Mesenchymal stem cell (in vitro differentiated cells and primary cell): ENCODE data around the gene WNT5A.

ENCODE experiments used
- DNase-seq: peaks from one replicate; pipeline ENCODE4 v3.0.0-alpha.2; 2013
- H2AFZ ChIP-seq: one replicate; pipeline ENCODE4 v1.6.1; 2013; ENCODE audit warnings: low read depth, mild to moderate bottlenecking, control low read depth, inconsistent platforms, low read length, moderate library complexity
- H2AK5ac ChIP-seq: 2 replicates; pipeline ENCODE4 v1.6.1; 2013; ENCODE audit warnings: low read length, moderate library complexity, mild to moderate bottlenecking, inconsistent platforms; ENCODE audit not compliant: severe bottlenecking
- H2BK120ac ChIP-seq: one replicate; pipeline ENCODE4 v1.6.1; 2013; ENCODE audit warnings: low read depth, mild to moderate bottlenecking, inconsistent platforms, low read length, moderate library complexity
- H2BK12ac ChIP-seq, 2 experiments: one replicate each; pipeline ENCODE4 v1.6.1; 2013; ENCODE audit warnings: inconsistent platforms in 2 of 2, low read length in 2 of 2, mild to moderate bottlenecking in 2 of 2, moderate library complexity in 2 of 2, control low read depth in 1 of 2
- H2BK15ac ChIP-seq: one replicate; pipeline ENCODE4 v1.6.1; 2013; ENCODE audit warnings: mild to moderate bottlenecking, low read depth, inconsistent platforms; ENCODE audit not compliant: poor library complexity, severe bottlenecking
- H2BK5ac ChIP-seq: 2 replicates; pipeline ENCODE4 v1.6.1; 2013; ENCODE audit warnings: low read depth, mild to moderate bottlenecking, low read length, control low read depth, inconsistent platforms; ENCODE audit not compliant: poor library complexity, severe bottlenecking
- H3K14ac ChIP-seq, 2 experiments: one replicate each; pipeline ENCODE4 v1.6.1; 2013; ENCODE audit warnings: inconsistent platforms in 2 of 2, low read length in 2 of 2, control low read depth in 1 of 2, mild to moderate bottlenecking in 1 of 2, moderate library complexity in 1 of 2
- H3K18ac ChIP-seq, 2 experiments: one replicate each; pipeline ENCODE4 v1.6.1; 2013; ENCODE audit warnings: inconsistent platforms in 2 of 2, low read length in 2 of 2, control low read depth in 1 of 2, low read depth in 1 of 2, mild to moderate bottlenecking in 1 of 2
- H3K23ac ChIP-seq, 2 experiments: one replicate each; pipeline ENCODE4 v1.6.1; 2013; ENCODE audit warnings: inconsistent platforms in 2 of 2, low read length in 2 of 2, mild to moderate bottlenecking in 2 of 2, moderate library complexity in 2 of 2, control low read depth in 1 of 2
- H3K27ac ChIP-seq: 2 replicates; pipeline ENCODE4 v1.5.1; 2013; ENCODE audit warnings: mild to moderate bottlenecking, moderate library complexity, low read length, control low read depth, inconsistent platforms; ENCODE audit not compliant: poor library complexity, severe bottlenecking
- H3K27me3 ChIP-seq, 2 experiments: 2 replicates each; pipeline versions ENCODE4 v1.6.1 to v1.7.0; 2013; ENCODE audit warnings: low read length in 2 of 2, mild to moderate bottlenecking in 2 of 2, moderate library complexity in 2 of 2, control low read depth in 1 of 2, inconsistent platforms in 1 of 2; ENCODE audit not compliant: control insufficient read depth in 1 of 2, insufficient read depth in 1 of 2
- H3K36me3 ChIP-seq, 2 experiments: 2 replicates each; pipeline versions ENCODE4 v1.6.1 to v1.7.0; 2013; ENCODE audit warnings: low read length in 2 of 2, control low read depth in 1 of 2, inconsistent platforms in 1 of 2, low read depth in 1 of 2, mild to moderate bottlenecking in 1 of 2; ENCODE audit not compliant: insufficient read depth in 2 of 2, control insufficient read depth in 1 of 2
- H3K4ac ChIP-seq, 2 experiments: one replicate each; pipeline ENCODE4 v1.6.1; 2013; ENCODE audit warnings: inconsistent platforms in 2 of 2, low read length in 2 of 2, mild to moderate bottlenecking in 2 of 2, moderate library complexity in 2 of 2, control low read depth in 1 of 2, low read depth in 1 of 2
- H3K4me1 ChIP-seq: 2 replicates; pipeline ENCODE4 v1.6.1; 2013; ENCODE audit warnings: low read depth, low read length, control low read depth; ENCODE audit not compliant: control insufficient read depth, insufficient read depth
- H3K4me2 ChIP-seq: 2 replicates; pipeline ENCODE4 v1.6.1; 2013; ENCODE audit warnings: low read length, mild to moderate bottlenecking, inconsistent platforms; ENCODE audit not compliant: poor library complexity, severe bottlenecking
- H3K4me3 ChIP-seq, 2 experiments: 2 replicates each; pipeline versions ENCODE4 v1.5.1 to v1.7.0; 2013; ENCODE audit warnings: low read length in 2 of 2, mild to moderate bottlenecking in 2 of 2, control low read depth in 1 of 2, low read depth in 1 of 2; ENCODE audit not compliant: insufficient read depth in 1 of 2
- H3K79me1 ChIP-seq: replicated peaks from 2 replicates; pipeline ENCODE4 v1.6.1; 2013; ENCODE audit warnings: mild to moderate bottlenecking, control low read depth, low read length, inconsistent platforms; ENCODE audit not compliant: poor library complexity, severe bottlenecking
- H3K9ac ChIP-seq: 2 replicates; pipeline ENCODE4 v1.7.0; 2013; ENCODE audit warnings: mild to moderate bottlenecking, low read length, moderate library complexity
- H3K9me3 ChIP-seq: 2 replicates; pipeline ENCODE4 v1.7.0; 2013; ENCODE audit warnings: mild to moderate bottlenecking, low read length; ENCODE audit not compliant: control insufficient read depth
- H4K8ac ChIP-seq: one replicate; pipeline ENCODE4 v1.6.1; 2013; ENCODE audit warnings: inconsistent platforms, mild to moderate bottlenecking, low read length, moderate library complexity
- H4K91ac ChIP-seq: one replicate; pipeline ENCODE4 v1.6.1; 2013; ENCODE audit warnings: mild to moderate bottlenecking, low read length, inconsistent platforms
- WGBS: methylation state at CpG from one replicate; pipeline ENCODE4 v1.1.7; 2013; ENCODE audit warnings: mixed read lengths; 5-methylcytosine and 5-hydroxymethylcytosine counted together

Gene WNT5A

DNA sequence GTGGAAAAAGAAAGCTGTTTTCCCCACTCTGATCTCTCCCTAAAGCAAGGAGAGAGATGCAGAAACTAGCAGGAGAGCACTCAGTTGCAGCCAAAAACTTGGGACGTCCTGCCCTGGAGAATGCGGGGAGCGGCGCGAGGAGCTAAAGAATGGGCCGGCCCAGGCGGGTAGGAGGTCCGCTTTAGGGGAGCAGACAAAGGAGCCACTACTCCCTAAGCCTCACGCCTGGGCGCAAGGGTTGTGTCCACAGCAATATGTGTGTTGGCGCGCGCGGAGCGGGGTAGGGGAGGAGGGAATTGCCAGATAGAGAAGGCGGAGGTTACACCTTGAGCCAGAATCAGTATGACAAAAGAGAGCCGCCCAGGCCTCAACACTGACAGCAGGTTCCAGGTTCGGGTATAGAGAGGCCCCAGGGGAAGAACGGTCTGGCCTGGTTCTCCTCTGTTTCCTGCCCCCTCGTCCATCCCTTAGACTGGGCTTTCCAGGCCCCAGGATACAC, 2.9 kb downstream of the WNT5A start:
- H2BK5ac ChIP-seq = peak overlapping the region; percentile 83
- H4K8ac ChIP-seq = peak overlapping the region; percentile 98
- peak overlapping the region; percentile 69 to 82 for H2BK12ac ChIP-seq
- WGBS = 9% methylated on average over 20 of the region's 20 CpGs
- no peak overlapping the region for H2BK15ac ChIP-seq
- peaks cover 4% of the 10 kb centered on the region for H3K79me1 ChIP-seq
- no peak for DNase-seq
- peaks cover 0 to 11% of the 10 kb centered on the region in 2 experiments for H3K27me3 ChIP-seq
- H3K9ac ChIP-seq = peak overlapping the region; percentile 76
- H2BK120ac ChIP-seq = peak overlapping the region; percentile 96
- H3K14ac ChIP-seq = peak overlapping the region; percentile 25 to 68
- no peak overlapping the region for H2AFZ ChIP-seq
- H3K27ac ChIP-seq = peak overlapping the region; percentile 97
- H3K4me2 ChIP-seq = peak overlapping the region; percentile 96
- H2AK5ac ChIP-seq = peak overlapping the region; percentile 10
- H3K9me3 ChIP-seq = no peaks in the 10 kb centered on the region
- H4K91ac ChIP-seq = peak overlapping the region; percentile 96
- H3K4me3 ChIP-seq = peak overlapping the region; percentile 71 to 94
- peaks cover 26% of the 10 kb centered on the region for H3K4me1 ChIP-seq
- H3K18ac ChIP-seq = peak overlapping the region; percentile 67 to 91
- peak overlapping the region; percentile 57 to 74 for H3K23ac ChIP-seq
- peak overlapping the region; percentile 79 to 99 for H3K4ac ChIP-seq
- H3K36me3 ChIP-seq = no peaks in the 10 kb centered on the region

DNA sequence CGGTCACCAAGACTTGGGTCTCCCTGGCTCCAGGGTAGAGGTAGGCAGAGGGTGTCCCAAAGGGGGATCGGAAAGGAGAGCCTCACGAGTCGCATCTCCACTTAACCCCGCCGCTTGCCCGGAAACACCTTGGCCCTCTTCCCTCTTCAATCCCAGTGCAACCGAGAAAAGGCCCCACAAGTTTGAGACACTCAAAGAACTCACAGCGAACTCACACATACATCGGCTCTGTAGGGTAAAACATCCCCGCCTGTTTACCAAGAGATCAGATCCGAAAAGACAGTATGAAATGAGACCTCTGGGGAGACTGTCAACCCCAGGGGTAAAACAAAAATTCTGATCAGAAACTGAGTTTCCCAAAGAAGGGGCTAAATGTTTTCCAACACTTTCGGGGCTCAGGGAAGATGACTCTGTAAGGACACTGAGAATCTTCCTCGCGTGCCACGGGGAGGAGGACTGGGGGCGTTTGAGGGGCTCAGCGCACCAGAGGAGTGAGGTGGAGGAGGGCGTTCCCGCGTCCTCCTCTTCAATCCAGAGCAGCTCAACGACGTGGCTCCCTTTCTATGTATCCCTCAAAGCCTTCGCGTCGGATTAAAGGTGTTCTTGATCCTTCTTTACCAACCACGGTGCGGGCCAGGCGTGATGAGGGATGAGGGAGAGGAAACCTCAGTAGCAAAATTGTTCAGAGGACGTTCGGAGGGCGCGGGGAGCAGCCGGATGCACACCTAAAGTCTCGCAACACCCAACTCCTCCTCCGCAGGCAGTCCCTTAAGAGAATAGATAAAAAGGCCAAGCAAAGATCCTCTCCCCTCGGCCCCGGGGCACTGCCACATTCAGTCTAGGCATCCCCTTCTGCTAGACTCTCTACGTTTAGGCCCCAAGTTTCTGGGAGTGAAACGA, 3.7 kb downstream of the WNT5A start:
- Histone ChIP-seq H3K18ac (peak overlapping the region; percentile 67 to 100), H3K9me3 (no peaks in the 10 kb centered on the region), H2BK120ac (peak overlapping the region; percentile 88), H2BK15ac (peak overlapping the region; percentile 82), H2AFZ (no peak overlapping the region), H3K79me1 (no peaks in the 10 kb centered on the region), H2AK5ac (peak overlapping the region; percentile 33), H4K8ac (peak overlapping the region; percentile 88), H4K91ac (peak overlapping the region; percentile 87), H2BK5ac (peak overlapping the region; percentile 11), H3K4me2 (peak overlapping the region; percentile 96), H3K27ac (peak overlapping the region; percentile 97), H3K4me3 (peak overlapping the region; percentile 71 to 77), H2BK12ac (peak overlapping the region; percentile 38 to 70), H3K4ac (peak overlapping the region; percentile 55 to 99), H3K36me3 (no peaks in the 10 kb centered on the region), H3K4me1 (peaks cover 18% of the 10 kb centered on the region), H3K23ac (peak overlapping the region in 1 of 2 experiments; percentile 28), H3K27me3 (peaks cover 0 to 4% of the 10 kb centered on the region in 2 experiments), H3K9ac (peak overlapping the region; percentile 79), H3K14ac (peak overlapping the region in 1 of 2 experiments; percentile 93)
- WGBS = 4% methylated on average over 32 of the region's 40 CpGs
- peak; percentile 67 for DNase-seq

DNA sequence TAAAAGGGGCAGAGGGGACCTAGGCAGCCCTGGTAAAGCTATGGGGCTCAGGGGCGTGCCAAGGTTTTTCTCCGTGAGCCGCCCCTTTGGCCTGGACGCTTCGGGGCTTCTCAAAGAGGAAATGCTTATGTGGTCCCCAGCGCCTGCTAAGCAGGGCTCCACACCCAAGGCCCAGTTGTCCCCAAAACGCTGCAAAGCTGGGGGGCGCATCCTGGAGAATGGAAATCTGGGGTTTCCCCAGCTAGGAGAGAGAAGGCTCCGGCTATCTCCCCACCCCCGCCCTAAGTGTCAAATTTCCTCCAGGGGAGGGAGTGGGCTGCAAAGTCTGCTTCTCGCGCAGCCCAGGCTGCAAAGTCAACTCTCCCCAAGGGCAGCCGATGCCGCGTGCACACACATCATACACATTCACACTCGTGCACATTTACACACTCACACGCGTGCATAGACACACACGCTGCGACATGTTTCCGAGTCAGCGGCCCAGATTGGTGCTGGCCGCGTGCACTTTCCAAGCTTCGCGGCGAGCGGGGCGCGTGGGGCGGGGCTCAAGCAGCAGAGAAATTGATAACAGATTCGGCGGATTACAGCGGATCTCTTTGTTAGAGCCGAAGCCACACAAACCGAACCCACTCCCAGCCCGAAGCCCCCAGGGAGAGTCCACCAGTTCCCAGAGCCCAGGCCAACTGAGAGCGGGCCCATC, 4.5 kb downstream of the WNT5A start:
- Histone ChIP-seq H3K4me1 (peaks cover 18% of the 10 kb centered on the region), H2BK120ac (peak overlapping the region; percentile 88), H3K23ac (peak overlapping the region; percentile 69 to 86), H3K9me3 (no peaks in the 10 kb centered on the region), H2BK5ac (peak overlapping the region; percentile 92), H3K14ac (peak overlapping the region in 1 of 2 experiments; percentile 93), H4K8ac (peak overlapping the region; percentile 79), H2BK15ac (peak overlapping the region; percentile 91), H3K4me3 (peak overlapping the region; percentile 71 to 77), H3K4ac (peak overlapping the region; percentile 82 to 99), H3K36me3 (no peaks in the 10 kb centered on the region), H3K27ac (peak overlapping the region; percentile 97), H3K18ac (peak overlapping the region; percentile 67 to 100), H3K27me3 (peaks cover 0 to 4% of the 10 kb centered on the region in 2 experiments), H2AFZ (no peak overlapping the region), H3K4me2 (peak overlapping the region; percentile 96), H3K9ac (peak overlapping the region; percentile 79), H4K91ac (peak overlapping the region; percentile 97), H3K79me1 (no peaks in the 10 kb centered on the region), H2AK5ac (peak overlapping the region; percentile 40), H2BK12ac (peak overlapping the region; percentile 67 to 98)
- under 1% methylated on average over 30 of the region's 38 CpGs for WGBS
- DNase-seq = peak; percentile 86
